Measurements from ENCODE around the gene COA1. TPM values are rescaled to one million over a fixed set of nuclear protein-coding genes. Genes with fewer than 3 reads are reported as not detected.
A peak's percentile ranks its signal among the peaks of the same experiment; 100 is the strongest.

The COA1 gene
- total and polyA plus RNA-seq, 9 of the 15 experiments (the other 6 are each of a cell fraction or from before 2014, with no cell fraction given), result 98.9 to 463 (median 181) TPM

DNA sequence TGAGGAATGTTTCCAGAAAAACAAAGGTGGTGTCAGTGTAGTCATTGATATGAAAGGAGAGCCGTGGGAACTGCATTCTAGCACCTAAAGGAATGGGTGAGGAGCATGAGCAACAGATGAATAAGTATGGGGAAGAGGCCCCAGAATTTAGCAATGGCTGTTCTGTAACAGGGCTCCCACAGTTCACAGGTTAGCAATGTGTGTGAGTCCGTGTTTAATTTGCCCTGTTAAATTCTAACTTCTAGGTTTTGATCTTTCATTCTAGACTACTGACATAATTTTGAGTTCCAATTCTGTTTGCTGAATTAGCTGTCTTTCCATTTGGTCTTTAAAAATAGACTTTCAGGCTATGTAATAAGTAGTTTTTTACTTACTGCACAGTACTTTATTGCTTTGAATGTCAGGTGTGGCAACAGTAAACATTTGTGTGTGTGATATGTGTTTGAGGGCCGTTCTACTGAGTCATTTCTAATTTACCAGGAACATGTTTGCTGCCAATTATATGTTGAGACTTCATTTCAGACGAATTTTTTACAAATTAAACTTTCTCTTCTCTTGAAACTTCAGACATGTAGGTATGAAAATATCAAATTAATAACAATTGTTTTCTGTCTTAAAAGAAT lies 137.7 kb downstream of the COA1 start (continued):
- TF ChIP-seq MIER1 (IDR thresholded peaks at IDR 0.05; ENCODE audit: low read depth), result no peak
- TF ChIP-seq, protein P1, sequence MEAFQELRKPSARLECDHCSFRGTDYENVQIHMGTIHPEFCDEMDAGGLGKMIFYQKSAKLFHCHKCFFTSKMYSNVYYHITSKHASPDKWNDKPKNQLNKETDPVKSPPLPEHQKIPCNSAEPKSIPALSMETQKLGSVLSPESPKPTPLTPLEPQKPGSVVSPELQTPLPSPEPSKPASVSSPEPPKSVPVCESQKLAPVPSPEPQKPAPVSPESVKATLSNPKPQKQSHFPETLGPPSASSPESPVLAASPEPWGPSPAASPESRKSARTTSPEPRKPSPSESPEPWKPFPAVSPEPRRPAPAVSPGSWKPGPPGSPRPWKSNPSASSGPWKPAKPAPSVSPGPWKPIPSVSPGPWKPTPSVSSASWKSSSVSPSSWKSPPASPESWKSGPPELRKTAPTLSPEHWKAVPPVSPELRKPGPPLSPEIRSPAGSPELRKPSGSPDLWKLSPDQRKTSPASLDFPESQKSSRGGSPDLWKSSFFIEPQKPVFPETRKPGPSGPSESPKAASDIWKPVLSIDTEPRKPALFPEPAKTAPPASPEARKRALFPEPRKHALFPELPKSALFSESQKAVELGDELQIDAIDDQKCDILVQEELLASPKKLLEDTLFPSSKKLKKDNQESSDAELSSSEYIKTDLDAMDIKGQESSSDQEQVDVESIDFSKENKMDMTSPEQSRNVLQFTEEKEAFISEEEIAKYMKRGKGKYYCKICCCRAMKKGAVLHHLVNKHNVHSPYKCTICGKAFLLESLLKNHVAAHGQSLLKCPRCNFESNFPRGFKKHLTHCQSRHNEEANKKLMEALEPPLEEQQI (IDR thresholded peaks at IDR 0.05), result no peak
- TF ChIP-seq ELK3 (CRISPR knock-in tag; IDR thresholded peaks at IDR 0.05), result no peak
- no peak for TF ChIP-seq ZNF23 (CRISPR knock-in tag; IDR thresholded peaks at IDR 0.05)

GRCh38 chr7:43590862-43591557 lies 138.3 kb downstream of the COA1 start:
- WGBS (ENCODE audit: insufficient coverage, low coverage, missing lambda C conversion rate), result 24% methylated on average over 2 of the region's 2 CpGs
- Histone ChIP-seq H3K4me3 (no peak overlapping the region), H3K79me2 (ENCODE audit: control insufficient read depth, insufficient read depth, low read length) (peaks cover 62% of the 10 kb centered on the region), H4K20me1 (replicated peaks; ENCODE audit: control insufficient read depth, insufficient read depth, low read length) (no peaks in the 10 kb centered on the region; the same call in 1 of the 2 replicates), H3K9me1 (ENCODE audit: control insufficient read depth, insufficient read depth, low read length) (no peaks in the 10 kb centered on the region), H3K9ac (ENCODE audit: insufficient read depth in 1 of 2, low read depth in 2 of 2, low read length in 2 of 2) (no peak overlapping the region), H3K4me1 (replicated peaks in 1 of 2; ENCODE audit: control insufficient read depth in 2 of 2, insufficient read depth in 2 of 2, low read length in 2 of 2) (no peaks in the 10 kb centered on the region), H3K9me3 (replicated peaks; ENCODE audit: control insufficient read depth, insufficient read depth, low read depth, low read length) (no peaks in the 10 kb centered on the region), H3K27me3 (ENCODE audit: control insufficient read depth in 2 of 2, insufficient read depth in 2 of 2, low read length in 2 of 2) (no peaks in the 10 kb centered on the region), H2AFZ (ENCODE audit: low read depth, low read length) (no peak overlapping the region), H3K4me2 (ENCODE audit: insufficient read depth, low read length) (no peak overlapping the region), H3K27ac (ENCODE audit: extremely low read depth, low read depth, low read length) (no peak overlapping the region), H3K36me3 (ENCODE audit: control insufficient read depth, insufficient read depth, low read length) (peaks cover 3% of the 10 kb centered on the region; the same call in 1 of the 3 replicates)
- intact Hi-C loops (cut with micrococcal nuclease), result no loop called here
- DNase-seq (ENCODE audit: extremely low read depth in 1 of 4, low spot score in 3 of 4), result no peak
- ChIA-PET POLR2A (interaction anchor here (0.7 to 1.3 kb wide), 3 partner anchors 11 to 253 kb away, joined by 3 read pairs; no protein-coding TSS in a partner anchor), CTCF (ENCODE audit: low intra/inter-chr PET ratio) (no interaction called here)
- FAIRE-seq, result no peak
- BruUV-seq (replicated peaks), result no TSS peak
- ATAC-seq, result peak; percentile 60
- in situ Hi-C loops (cut with MboI), result no loop called here
- 0 out of 2 replicates have a peak, but pooled peaks have one; percentile 31 for TF ChIP-seq AFF4 (CRISPR knock-in tag; IDR thresholded peaks at IDR 0.05)
- no peak for TF ChIP-seq HSF4 (CRISPR knock-in tag; IDR thresholded peaks at IDR 0.05; ENCODE audit: borderline replicate concordance)
- TF ChIP-seq HCFC1 (IDR thresholded peaks at IDR 0.05; ENCODE audit: low read depth, low read length), result no peak
